Measurements from ENCODE around the gene GSG1L.

GSG1L gene

GRCh38 chr16:28063591-28064061 lies at the start of gene GSG1L:
Gene GSG1L, minus strand, starts transcription at chr16:28063714. Its CDS starts 290 bp downstream, at chr16:28063424.
- DNase-seq: no peak

GRCh38 chr16:28112908-28113307 lies 49.4 kb upstream of the GSG1L start:
- DNase-seq: no peak

GRCh38 chr16:28110977-28111376 lies 47.5 kb upstream of the GSG1L start:
- no peak for DNase-seq

- no peak for DNase-seq
Measured at GRCh38 chr16:28110479-28110878, 47.0 kb upstream of the GSG1L start.

GRCh38 chr16:28110074-28110473 lies 46.6 kb upstream of the GSG1L start:
- no peak for DNase-seq

- no peak for DNase-seq
Measured at GRCh38 chr16:28108590-28109247, 45.2 kb upstream of the GSG1L start.

- no peak for DNase-seq
Measured at GRCh38 chr16:28107232-28107631, 43.7 kb upstream of the GSG1L start.

GRCh38 chr16:28106467-28107215 lies 43.1 kb upstream of the GSG1L start:
- DNase-seq: no peak

GRCh38 chr16:28105954-28106353 lies 42.4 kb upstream of the GSG1L start:
- DNase-seq: no peak

GRCh38 chr16:28105297-28105696 lies 41.8 kb upstream of the GSG1L start:
- no peak for DNase-seq

GRCh38 chr16:28104404-28104803 lies 40.9 kb upstream of the GSG1L start:
- DNase-seq: no peak

GRCh38 chr16:28103516-28104170 lies 40.1 kb upstream of the GSG1L start:
- DNase-seq: no peak

- no peak for DNase-seq
Measured at GRCh38 chr16:28101533-28101890, 38.0 kb upstream of the GSG1L start.

GRCh38 chr16:28100810-28101532 lies 37.5 kb upstream of the GSG1L start:
- DNase-seq: no peak

- no peak for DNase-seq
Measured at GRCh38 chr16:28098959-28099945, 35.7 kb upstream of the GSG1L start.

GRCh38 chr16:28098171-28098958 lies 34.9 kb upstream of the GSG1L start:
- no peak for DNase-seq

- no peak for DNase-seq
Measured at GRCh38 chr16:28096983-28097899, 33.7 kb upstream of the GSG1L start.

- no peak for DNase-seq
Measured at GRCh38 chr16:28093385-28093725, 29.8 kb upstream of the GSG1L start.

GRCh38 chr16:28092721-28093384 lies 29.3 kb upstream of the GSG1L start:
- no peak for DNase-seq

- no peak for DNase-seq
Measured at GRCh38 chr16:28091656-28092055, 28.1 kb upstream of the GSG1L start.
